IMR-90 (cell line): ENCODE data around the gene RMI2. TPM values are rescaled to one million over a fixed set of nuclear protein-coding genes. Genes with fewer than 3 reads are reported as not detected.

Experiments
- ATAC-seq: fragments of 200-7000 bp; cut with Tn5 transposase; 2 replicates; pipeline ENCODE4 v1.9.1; 2020; ENCODE audit warnings: low read depth, mild to moderate bottlenecking, moderate library complexity
- BruUV-seq: library from RNA; stranded (reverse); fragments of 400-500 nt; replicated peaks from 2 replicates; lab custom pipeline; 2021; lab: Mats Ljungman, UMichigan
- CTCF ChIA-PET: fragments of 300-600 bp; formaldehyde crosslinking; extraction: SDS; loops from one replicate; lab custom pipeline; 2021; ENCODE audit warnings: antibody characterized with exemption; lab: Yijun Ruan, JAX
- POLR2A ChIA-PET: fragments of 300-600 bp; sonication (Branson Sonifier 250); formaldehyde crosslinking; loops from one replicate; lab custom pipeline; 2022; ENCODE audit warnings: antibody characterized with exemption; ENCODE audit not compliant: unreplicated experiment; lab: Charles Lee
- DNase-seq: peaks from one replicate; pipeline ENCODE4 v3.0.0; 2013
- H2AFZ ChIP-seq: replicated peaks from 2 replicates; pipeline ENCODE3; 2013; ENCODE audit warnings: low read length, mild to moderate bottlenecking; ENCODE audit not compliant: poor library complexity
- H2AK5ac ChIP-seq: 2 replicates; pipeline ENCODE4 v1.6.1; 2013; ENCODE audit warnings: low read depth, low read length, inconsistent platforms
- H2AK9ac ChIP-seq: replicated peaks from 2 replicates; pipeline ENCODE3; 2013; ENCODE audit warnings: mild to moderate bottlenecking, low read depth, low read length, moderate library complexity; ENCODE audit not compliant: poor library complexity
- H2BK120ac ChIP-seq: 2 replicates; pipeline ENCODE4 v1.6.1; 2013; ENCODE audit warnings: low read depth, low read length, inconsistent platforms
- H2BK15ac ChIP-seq: 3 replicates; pipeline ENCODE4 v1.6.1; 2013; ENCODE audit warnings: low read depth, low read length, inconsistent platforms
- H2BK20ac ChIP-seq: 2 replicates; pipeline ENCODE4 v1.6.1; 2013; ENCODE audit warnings: low read depth, mild to moderate bottlenecking, inconsistent platforms, low read length, moderate library complexity
- H2BK5ac ChIP-seq: 2 replicates; pipeline ENCODE4 v1.6.1; 2013; ENCODE audit warnings: mild to moderate bottlenecking, low read depth, low read length, inconsistent platforms; ENCODE audit not compliant: poor library complexity, severe bottlenecking
- H3K14ac ChIP-seq: replicated peaks from 2 replicates; pipeline ENCODE4 v1.6.1; 2013; ENCODE audit warnings: low read depth, low read length, inconsistent platforms
- H3K18ac ChIP-seq: 2 replicates; pipeline ENCODE4 v1.6.1; 2013; ENCODE audit warnings: low read depth, low read length, control low read depth
- H3K23ac ChIP-seq: 2 replicates; pipeline ENCODE4 v1.6.1; 2013; ENCODE audit warnings: low read depth, low read length, inconsistent platforms
- H3K27ac ChIP-seq: 2 replicates; pipeline ENCODE4 v1.5.1; 2013; ENCODE audit warnings: mild to moderate bottlenecking, control low read depth, low read length; ENCODE audit not compliant: insufficient read depth
- H3K27me3 ChIP-seq: 2 replicates; pipeline ENCODE4 v1.6.1; 2013; ENCODE audit warnings: low read length; ENCODE audit not compliant: control insufficient read depth, insufficient read depth
- H3K36me3 ChIP-seq: 2 replicates; pipeline ENCODE4 v1.6.1; 2013; ENCODE audit warnings: low read length, mixed read lengths; ENCODE audit not compliant: control insufficient read depth, insufficient read depth
- H3K4ac ChIP-seq: 2 replicates; pipeline ENCODE4 v1.6.1; 2013; ENCODE audit warnings: low read depth, low read length, inconsistent platforms
- H3K4me1 ChIP-seq: 2 replicates; pipeline ENCODE4 v1.6.1; 2013; ENCODE audit warnings: low read length, mixed read lengths; ENCODE audit not compliant: control insufficient read depth, insufficient read depth
- H3K4me2 ChIP-seq: 2 replicates; pipeline ENCODE4 v1.6.1; 2013; ENCODE audit warnings: low read depth, mild to moderate bottlenecking, control low read depth, low read length, moderate library complexity
- H3K4me3 ChIP-seq: 2 replicates; pipeline ENCODE4 v1.5.1; 2013; ENCODE audit warnings: low read depth, mild to moderate bottlenecking, control low read depth, low read length, moderate library complexity; ENCODE audit not compliant: insufficient read depth
- H3K56ac ChIP-seq: 2 replicates; pipeline ENCODE4 v1.6.1; 2013; ENCODE audit warnings: low read length, inconsistent platforms; ENCODE audit not compliant: insufficient read depth; ENCODE audit errors: extremely low read depth
- H3K79me1 ChIP-seq, 2 experiments: 2 replicates each; pipeline ENCODE4 v1.6.1; 2013; ENCODE audit warnings: low read length in 2 of 2, inconsistent platforms in 1 of 2, low read depth in 1 of 2
- H3K9ac ChIP-seq: 2 replicates; pipeline ENCODE4 v1.6.1; 2013; ENCODE audit warnings: low read depth, low read length, control low read depth
- H3K9me1 ChIP-seq: 2 replicates; pipeline ENCODE4 v1.6.1; 2013; ENCODE audit warnings: low read length, inconsistent platforms; ENCODE audit not compliant: insufficient read depth
- H3K9me3 ChIP-seq: 2 replicates; pipeline ENCODE4 v1.6.1; 2013; ENCODE audit warnings: low read length; ENCODE audit not compliant: control insufficient read depth, insufficient read depth
- H4K20me1 ChIP-seq: 2 replicates; pipeline ENCODE4 v1.6.1; 2013; ENCODE audit warnings: low read length, inconsistent platforms; ENCODE audit not compliant: insufficient read depth
- H4K5ac ChIP-seq: 2 replicates; pipeline ENCODE4 v1.6.1; 2013; ENCODE audit warnings: mild to moderate bottlenecking, low read depth, low read length, control low read depth
- H4K8ac ChIP-seq, 2 experiments: 2 replicates each; pipeline ENCODE4 v1.6.1; 2013; ENCODE audit warnings: low read depth in 2 of 2, low read length in 2 of 2, control low read depth in 1 of 2, inconsistent platforms in 1 of 2
- H4K91ac ChIP-seq: 2 replicates; pipeline ENCODE4 v1.6.1; 2013; ENCODE audit warnings: low read depth, low read length, inconsistent platforms; ENCODE audit not compliant: insufficient read depth
- CEBPB ChIP-seq: IDR thresholded peaks from 2 replicates; pipeline ENCODE4 v1.6.1; 2012; ENCODE audit warnings: low read depth, low read length, improper control_type of control experiment
- CHD1 ChIP-seq: IDR thresholded peaks from 2 replicates; pipeline ENCODE4 v1.6.1; 2012; ENCODE audit warnings: low read depth, low read length, improper control_type of control experiment
- MAFK ChIP-seq: IDR thresholded peaks from 2 replicates; pipeline ENCODE4 v1.6.1; 2012; ENCODE audit warnings: low read depth, low read length, improper control_type of control experiment
- MXI1 ChIP-seq: IDR thresholded peaks from 2 replicates; pipeline ENCODE4 v1.6.1; 2012; ENCODE audit warnings: low read depth, mild to moderate bottlenecking, low read length, moderate library complexity, borderline replicate concordance
- NFE2L2 ChIP-seq: fragments of 150-350 bp; IDR thresholded peaks from 2 replicates; pipeline ENCODE4 v1.6.1; 2016; ENCODE audit warnings: low read depth, mild to moderate bottlenecking, low read length
- POLR2A ChIP-seq: IDR thresholded peaks from 2 replicates; pipeline ENCODE4 v1.6.1; 2012; ENCODE audit warnings: mild to moderate bottlenecking, low read depth, low read length
- RCOR1 ChIP-seq: IDR thresholded peaks from 2 replicates; pipeline ENCODE4 v1.6.1; 2012; ENCODE audit warnings: mild to moderate bottlenecking, low read length, improper control_type of control experiment; ENCODE audit not compliant: insufficient replicate concordance
- RFX5 ChIP-seq: IDR thresholded peaks from 2 replicates; pipeline ENCODE4 v1.8.0; 2012; ENCODE audit warnings: low read depth, mild to moderate bottlenecking, low read length, moderate library complexity
- SMC3 ChIP-seq: fragments of 150-350 bp; IDR thresholded peaks from 2 replicates; pipeline ENCODE4 v1.6.1; 2016; ENCODE audit warnings: low read depth, mild to moderate bottlenecking, antibody characterized with exemption, low read length, moderate library complexity
- WGBS, 2 experiments: methylation state at CpG; one replicate each; pipeline versions ENCODE4 v1.1.5 to v1.1.7; 2013; ENCODE audit warnings: missing lambda C conversion rate in 2 of 2; ENCODE audit not compliant: insufficient read length in 1 of 2; ENCODE audit errors: extremely low coverage in 2 of 2; 5-methylcytosine and 5-hydroxymethylcytosine counted together
- dilution Hi-C: fragments of 300-500 bp; cut with HindIII; formaldehyde crosslinking; loops from one replicate; pipeline ENCODE4 v1.14.3; 2018; ENCODE audit warnings: low sequenced_read_pairs; ENCODE audit not compliant: unreplicated experiment
- in situ Hi-C: fragments of 300-500 bp; cut with MboI; formaldehyde crosslinking; loops from 3 replicates; pipeline ENCODE4 v1.14.3; 2019; ENCODE audit warnings: low sequenced_read_pairs, inconsistent platforms, mixed read lengths
- intact Hi-C: fragments of 100-400 bp; cut with micrococcal nuclease; formaldehyde crosslinking; loops from 2 replicates; pipeline ENCODE4 v1.10.0; 2022
- polyA plus RNA-seq, 3 experiments: library from polyadenylated mRNA; depleted of rRNA; stranded (reverse); fragments of >200 nt; gene quantifications; 2 replicates each; pipeline ENCODE4 v1.2.3, GENCODE V29; 2012; ENCODE audit warnings: low replicate concordance in 1 of 3
- total RNA-seq: library from RNA; depleted of rRNA; stranded (reverse); fragments of >200 nt; gene quantifications from 2 replicates; pipeline ENCODE4 v1.2.3, GENCODE V29; 2012

RMI2 gene
- total and polyA plus RNA-seq, 2 of the 4 experiments (the other 2 are of a cell fraction), result 3.2 to 5.6 TPM

DNA sequence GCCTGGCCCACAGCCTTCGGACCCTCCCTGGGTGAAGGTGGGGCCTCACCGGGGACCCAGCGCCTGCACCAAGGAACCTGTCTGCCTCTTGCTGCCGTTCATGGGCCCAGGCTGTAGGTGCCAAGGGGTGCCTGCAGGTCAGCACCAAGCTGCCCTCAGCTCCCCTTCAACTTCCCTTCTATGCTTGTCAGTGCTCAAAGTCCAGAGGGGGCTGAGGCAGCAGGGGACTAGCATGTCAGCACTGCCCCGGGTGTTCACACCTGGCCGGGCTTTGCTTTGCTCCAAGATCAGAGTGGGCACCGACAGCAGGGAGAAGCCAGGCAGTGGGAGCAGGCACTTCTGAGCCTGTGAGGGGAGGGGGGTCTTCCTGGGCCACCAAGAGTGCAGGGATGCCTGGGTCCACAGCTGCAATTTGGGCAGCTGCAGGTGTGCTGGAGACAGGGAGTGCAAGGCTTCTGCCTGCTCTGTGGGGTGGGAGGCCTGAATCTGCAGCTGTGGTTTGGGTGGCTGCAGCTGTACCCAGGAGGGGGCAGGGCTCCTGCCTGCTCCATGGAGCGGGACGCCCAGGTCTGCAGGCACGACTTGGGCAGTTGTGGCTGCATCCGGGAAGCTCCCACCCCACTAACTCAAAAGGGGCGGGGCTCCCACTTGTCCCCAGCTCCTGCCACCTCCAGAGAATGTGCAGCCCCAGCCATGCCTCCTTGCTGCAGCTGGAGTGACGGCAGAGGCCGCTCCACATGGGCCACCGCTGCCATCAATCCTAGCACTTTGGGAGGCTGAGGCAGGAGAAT is 36.6 kb upstream of the RMI2 start:
- CTCF ChIA-PET, result no interaction called here
- WGBS, 2 experiments, result 71% methylated on average over 5 of the region's 15 CpGs; no CpG with 5 or more reads in 1 of the 2 experiments

More for the DNA sequence above, 36.6 kb upstream of the RMI2 start:
- peaks cover 16% of the 10 kb centered on the region for H3K4me1 ChIP-seq
- H3K4me3 ChIP-seq, result no peak overlapping the region
- H2AK9ac ChIP-seq, result no peak overlapping the region
- dilution Hi-C loops, result no loop called here
- POLR2A ChIA-PET, result no interaction called here
- intact Hi-C loops, result no loop called here
- TF ChIP-seq POLR2A (no peak), CEBPB (no peak), RFX5 (no peak), SMC3 (no peak), MXI1 (no peak), MAFK (no peak), RCOR1 (no peak), CHD1 (no peak), NFE2L2 (no peak)
- H4K20me1 ChIP-seq, result no peaks in the 10 kb centered on the region
- H2AK5ac ChIP-seq, result no peak overlapping the region
- no peak overlapping the region for H4K5ac ChIP-seq
- in situ Hi-C loops, result loop anchor here (5.0 kb wide), 1 partner anchor 46 kb away; no protein-coding TSS in a partner anchor
- H2BK20ac ChIP-seq, result no peak overlapping the region
- H4K91ac ChIP-seq, result no peak overlapping the region
- no peak overlapping the region for H2AFZ ChIP-seq
- H3K14ac ChIP-seq, result no peak overlapping the region
- H3K9ac ChIP-seq, result no peak overlapping the region
- no peak overlapping the region for H3K23ac ChIP-seq
- no peak overlapping the region for H2BK15ac ChIP-seq
- H3K4me2 ChIP-seq, result no peak overlapping the region
- BruUV-seq, result no TSS peak
- H3K56ac ChIP-seq, result no peak overlapping the region
- no peak for ATAC-seq
- H3K9me1 ChIP-seq, result peaks cover 16% of the 10 kb centered on the region
- H4K8ac ChIP-seq, result no peak overlapping the region
- no peak overlapping the region for H3K27ac ChIP-seq
- H2BK5ac ChIP-seq, result no peak overlapping the region
- H3K18ac ChIP-seq, result no peak overlapping the region
- DNase-seq, result no peak
- no peaks in the 10 kb centered on the region for H3K36me3 ChIP-seq
- H2BK120ac ChIP-seq, result no peak overlapping the region
- no peaks in the 10 kb centered on the region for H3K9me3 ChIP-seq
- H3K27me3 ChIP-seq, result no peaks in the 10 kb centered on the region
- H3K79me1 ChIP-seq, result peaks cover 0 to 5% of the 10 kb centered on the region in 2 experiments; a peak in 2 of 4 replicates
- H3K4ac ChIP-seq, result no peak overlapping the region
